Neutrophil (primary cell): ENCODE data around the gene SBF1.

Experiments
- H3K27ac ChIP-seq: fragments of 200-600 bp; sonication (generic); 2 replicates; pipeline ENCODE4 v1.5.1; 2016; ENCODE audit warnings: mild to moderate bottlenecking, moderate library complexity
- H3K27me3 ChIP-seq: fragments of 200-600 bp; sonication (generic); 2 replicates; pipeline ENCODE4 v1.6.0; 2016; ENCODE audit warnings: mild to moderate bottlenecking
- H3K36me3 ChIP-seq: fragments of 200-600 bp; sonication (generic); 2 replicates; pipeline ENCODE4 v1.5.1; 2017
- H3K4me1 ChIP-seq, 2 experiments: fragments of 200-600 bp in 1 of 2; sonication (generic) in 1 of 2; 1 replicate in 1 of 2; 2 replicates in 1 of 2; pipeline versions ENCODE4 v1.5.1 to v1.6.1; 2013 to 2016; ENCODE audit warnings: low read depth in 1 of 2, low read length in 1 of 2, mild to moderate bottlenecking in 1 of 2, moderate library complexity in 1 of 2; ENCODE audit not compliant: control insufficient read depth in 1 of 2, insufficient read depth in 1 of 2
- H3K4me3 ChIP-seq, 2 experiments: fragments of 200-600 bp in 1 of 2; sonication (generic) in 1 of 2; 1 replicate in 1 of 2; 2 replicates in 1 of 2; pipeline ENCODE4 v1.5.1; 2013 to 2016; ENCODE audit warnings: low read depth in 1 of 2, low read length in 1 of 2, mild to moderate bottlenecking in 1 of 2, moderate library complexity in 1 of 2
- H3K9me3 ChIP-seq: fragments of 200-600 bp; sonication (generic); 2 replicates; pipeline ENCODE4 v1.5.1; 2016
- TF ChIP-seq, protein P1 (sequence below): fragments of 200-600 bp; sonication (generic); IDR thresholded peaks from 2 replicates; pipeline ENCODE4 v1.5.1; 2016; ENCODE audit warnings: antibody characterized with exemption

SBF1 gene

GRCh38 chr22:50481045-50481439, 6.2 kb upstream of the SBF1 start:
- no peaks in the 10 kb centered on the region for H3K36me3 ChIP-seq
- H3K9me3 ChIP-seq, result no peaks in the 10 kb centered on the region
- TF ChIP-seq, protein P1, sequence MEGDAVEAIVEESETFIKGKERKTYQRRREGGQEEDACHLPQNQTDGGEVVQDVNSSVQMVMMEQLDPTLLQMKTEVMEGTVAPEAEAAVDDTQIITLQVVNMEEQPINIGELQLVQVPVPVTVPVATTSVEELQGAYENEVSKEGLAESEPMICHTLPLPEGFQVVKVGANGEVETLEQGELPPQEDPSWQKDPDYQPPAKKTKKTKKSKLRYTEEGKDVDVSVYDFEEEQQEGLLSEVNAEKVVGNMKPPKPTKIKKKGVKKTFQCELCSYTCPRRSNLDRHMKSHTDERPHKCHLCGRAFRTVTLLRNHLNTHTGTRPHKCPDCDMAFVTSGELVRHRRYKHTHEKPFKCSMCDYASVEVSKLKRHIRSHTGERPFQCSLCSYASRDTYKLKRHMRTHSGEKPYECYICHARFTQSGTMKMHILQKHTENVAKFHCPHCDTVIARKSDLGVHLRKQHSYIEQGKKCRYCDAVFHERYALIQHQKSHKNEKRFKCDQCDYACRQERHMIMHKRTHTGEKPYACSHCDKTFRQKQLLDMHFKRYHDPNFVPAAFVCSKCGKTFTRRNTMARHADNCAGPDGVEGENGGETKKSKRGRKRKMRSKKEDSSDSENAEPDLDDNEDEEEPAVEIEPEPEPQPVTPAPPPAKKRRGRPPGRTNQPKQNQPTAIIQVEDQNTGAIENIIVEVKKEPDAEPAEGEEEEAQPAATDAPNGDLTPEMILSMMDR, result no peak
- no peak overlapping the region for H3K27ac ChIP-seq
- H3K4me1 ChIP-seq, result peaks cover 5 to 10% of the 10 kb centered on the region in 2 experiments
- peaks cover 97% of the 10 kb centered on the region for H3K27me3 ChIP-seq
- peak overlapping the region; percentile 65 to 80 for H3K4me3 ChIP-seq

DNA sequence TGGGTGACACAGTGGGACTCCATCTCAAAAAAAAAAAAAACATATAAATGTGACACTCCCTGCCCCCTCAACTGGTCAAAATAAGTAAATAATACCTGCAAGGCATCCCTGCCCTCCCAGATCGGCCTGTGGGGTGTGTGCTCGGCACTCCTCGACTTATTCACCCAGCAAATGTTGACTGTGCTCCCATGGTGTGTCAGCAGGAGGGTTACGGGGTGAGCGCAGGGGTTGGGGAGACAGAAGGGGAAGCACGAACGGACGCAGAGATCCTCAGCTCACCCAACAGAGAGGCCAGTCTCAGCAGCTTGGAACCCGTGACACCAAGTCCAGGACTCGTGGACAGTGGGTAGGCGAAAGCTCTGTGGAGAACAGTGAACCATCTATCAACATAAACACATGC, 4.9 kb upstream of the SBF1 start:
- no peak overlapping the region for H3K4me3 ChIP-seq
- H3K27me3 ChIP-seq, result peaks cover 84% of the 10 kb centered on the region
- H3K9me3 ChIP-seq, result no peaks in the 10 kb centered on the region
- H3K27ac ChIP-seq, result no peak overlapping the region
- H3K36me3 ChIP-seq, result no peaks in the 10 kb centered on the region
- TF ChIP-seq, protein P1, result no peak
- peaks cover 11 to 17% of the 10 kb centered on the region in 2 experiments for H3K4me1 ChIP-seq

DNA sequence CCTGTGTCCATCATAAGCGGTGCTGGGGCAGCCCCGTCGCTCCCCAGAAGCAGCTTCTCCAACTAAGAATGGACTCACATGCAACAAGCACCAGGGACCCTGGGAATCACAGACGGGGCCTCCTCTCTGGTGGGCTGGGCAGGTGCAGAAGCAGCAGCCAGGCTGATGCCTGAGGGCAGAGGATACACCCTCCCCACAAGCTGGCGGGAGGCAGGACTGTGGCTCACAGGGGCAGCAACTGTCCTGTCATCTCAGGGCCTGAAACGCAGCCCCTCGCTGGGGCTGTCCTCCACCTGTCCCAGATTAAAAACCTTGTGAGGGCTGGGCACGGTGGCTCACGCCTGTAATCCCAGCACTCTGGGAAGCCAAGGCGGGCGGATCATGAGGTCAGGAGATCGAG, 3.1 kb upstream of the SBF1 start:
- H3K27ac ChIP-seq, result no peak overlapping the region
- H3K4me3 ChIP-seq, result no peak overlapping the region
- no peaks in the 10 kb centered on the region for H3K36me3 ChIP-seq
- TF ChIP-seq, protein P1, result no peak
- no peaks in the 10 kb centered on the region for H3K9me3 ChIP-seq
- peaks cover 66% of the 10 kb centered on the region for H3K27me3 ChIP-seq
- H3K4me1 ChIP-seq, result peaks cover 24 to 32% of the 10 kb centered on the region in 2 experiments

DNA sequence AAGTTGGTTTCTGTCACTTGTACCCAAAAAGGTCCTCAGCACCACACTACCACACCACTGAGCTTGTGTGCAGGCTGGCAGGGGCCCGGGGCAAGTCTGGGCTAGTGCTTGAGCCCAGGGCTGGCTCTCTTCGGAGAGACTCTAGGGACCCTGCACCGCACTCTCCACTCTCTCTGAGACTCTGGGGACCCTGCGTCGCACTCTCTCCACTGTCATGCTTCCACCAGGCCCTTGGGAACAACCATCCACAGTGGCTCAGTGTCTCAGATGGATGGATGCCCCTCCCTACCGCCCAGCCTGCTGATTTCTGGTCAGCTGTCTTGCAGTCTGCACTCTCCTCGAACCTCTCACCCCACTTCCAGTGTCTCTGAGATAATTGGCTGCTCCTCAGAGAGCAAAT, 2.0 kb upstream of the SBF1 start:
- H3K27me3 ChIP-seq, result peaks cover 55% of the 10 kb centered on the region
- H3K4me1 ChIP-seq, result peaks cover 25 to 33% of the 10 kb centered on the region in 2 experiments
- H3K36me3 ChIP-seq, result peaks cover 3% of the 10 kb centered on the region
- no peak overlapping the region for H3K27ac ChIP-seq
- H3K4me3 ChIP-seq, result no peak overlapping the region
- no peaks in the 10 kb centered on the region for H3K9me3 ChIP-seq
- TF ChIP-seq, protein P1, result no peak

GRCh38 chr22:50475652-50476002, 792 bp upstream of the SBF1 start:
- Histone ChIP-seq H3K36me3 (peaks cover 3% of the 10 kb centered on the region), H3K27me3 (peaks cover 43% of the 10 kb centered on the region), H3K4me3 (peak overlapping the region; percentile 66 to 81), H3K4me1 (peaks cover 24 to 37% of the 10 kb centered on the region in 2 experiments), H3K27ac (no peak overlapping the region), H3K9me3 (no peaks in the 10 kb centered on the region)
- TF ChIP-seq, protein P1, result no peak
